CD4-positive, alpha-beta T cell treated with Interleukin-15 for 4 hours (primary cell): ENCODE results near the gene CA5B.
"Not testable (repeated sequence)": the region's sequence is repeated elsewhere in the genome, so short reads cannot be mapped to it uniquely, and the experiment has no call there.

Experiments
- DNase-seq: peaks from one replicate; pipeline ENCODE4 v3.0.0-alpha.2; 2020; ENCODE audit warnings: low spot score

The CA5B gene

DNA sequence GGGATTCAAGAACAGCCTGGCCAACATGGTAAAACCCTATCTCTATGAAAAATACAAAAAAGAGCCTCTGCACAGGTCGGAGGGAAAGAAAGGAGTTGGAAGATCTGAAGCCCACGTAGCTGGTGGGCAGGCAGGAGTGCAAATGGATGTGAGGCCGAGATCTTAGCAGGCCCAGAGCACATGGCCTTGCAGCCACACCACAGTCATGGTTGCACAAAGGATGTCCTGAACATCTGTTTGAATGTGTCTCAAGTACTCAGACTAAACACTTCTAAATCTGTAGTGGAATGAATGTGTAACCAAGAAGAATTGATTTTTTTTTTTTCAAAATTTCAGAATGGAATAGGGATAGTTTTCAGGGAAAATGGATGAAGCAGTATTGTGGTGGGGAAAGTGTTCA is 10.8 kb downstream of the CA5B start:
- DNase-seq: no peak

- peak; percentile 41 for DNase-seq
Observed at GRCh38 chrX:15749642-15750610, 11.9 kb downstream of the CA5B start.

- no peak for DNase-seq
Observed at GRCh38 chrX:15750611-15751154, 12.6 kb downstream of the CA5B start.

- peak; percentile 77 for DNase-seq
Observed at GRCh38 chrX:15751155-15751819, 13.2 kb downstream of the CA5B start.

DNA sequence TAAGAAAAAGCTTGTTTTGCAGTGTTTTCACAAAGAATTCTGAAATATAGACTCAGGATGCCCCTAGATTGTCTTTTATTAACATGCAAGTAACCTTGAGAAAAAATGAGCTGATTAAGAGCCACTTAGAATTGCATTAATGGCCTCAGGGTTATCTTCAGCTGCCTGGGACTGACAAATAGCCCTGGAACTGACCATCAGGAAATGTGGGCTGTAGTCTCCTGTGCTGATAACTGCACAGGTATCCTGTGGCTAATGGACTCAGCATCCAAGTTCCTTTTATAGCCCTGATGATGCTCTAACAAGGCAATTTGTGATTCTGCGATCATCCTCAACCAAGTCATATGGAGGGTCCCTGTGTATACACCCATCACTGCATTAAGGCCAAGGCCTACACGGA is 17.0 kb downstream of the CA5B start:
- no peak for DNase-seq

GRCh38 chrX:15758140-15758539 is 20.1 kb downstream of the CA5B start:
- peak; percentile 69 for DNase-seq

GRCh38 chrX:15759886-15760285 is 21.8 kb downstream of the CA5B start:
- not testable (repeated sequence) for DNase-seq

- DNase-seq: peak; percentile 39
Observed at GRCh38 chrX:15761564-15762191, 23.6 kb downstream of the CA5B start.

GRCh38 chrX:15769300-15769954 is 31.4 kb downstream of the CA5B start:
- no peak for DNase-seq

GRCh38 chrX:15781961-15782699 is 44.1 kb downstream of the CA5B start:
- DNase-seq: no peak

DNA sequence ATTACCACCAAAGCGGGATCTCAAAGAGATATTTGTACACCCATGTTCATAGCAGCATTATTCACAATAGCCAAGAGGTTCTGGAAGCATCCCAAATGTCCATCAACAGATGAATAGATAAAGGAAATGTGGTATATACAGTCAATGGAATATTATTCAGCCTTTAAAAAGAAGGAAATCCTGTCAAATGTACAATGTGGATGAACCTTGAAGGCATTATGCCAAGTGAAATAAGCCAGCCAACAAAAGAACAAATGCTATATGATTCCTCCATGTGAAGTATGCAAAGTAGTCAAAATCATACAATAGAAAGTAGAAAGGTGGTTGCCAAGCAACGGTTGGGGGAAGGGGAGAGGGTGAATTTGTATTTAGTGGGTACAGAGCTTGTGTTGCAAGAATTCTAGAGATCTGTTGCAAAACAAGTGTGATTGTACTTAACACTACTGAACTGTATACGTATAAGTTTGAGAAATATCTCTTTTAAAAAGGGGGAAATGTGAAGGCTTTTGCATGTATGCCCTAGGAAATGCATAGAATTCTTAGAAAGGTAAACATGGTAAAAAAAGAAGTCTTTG is 47.2 kb downstream of the CA5B start:
- no peak for DNase-seq

- DNase-seq: no peak
Observed at GRCh38 chrX:15786915-15787314, 48.8 kb downstream of the CA5B start.

DNA sequence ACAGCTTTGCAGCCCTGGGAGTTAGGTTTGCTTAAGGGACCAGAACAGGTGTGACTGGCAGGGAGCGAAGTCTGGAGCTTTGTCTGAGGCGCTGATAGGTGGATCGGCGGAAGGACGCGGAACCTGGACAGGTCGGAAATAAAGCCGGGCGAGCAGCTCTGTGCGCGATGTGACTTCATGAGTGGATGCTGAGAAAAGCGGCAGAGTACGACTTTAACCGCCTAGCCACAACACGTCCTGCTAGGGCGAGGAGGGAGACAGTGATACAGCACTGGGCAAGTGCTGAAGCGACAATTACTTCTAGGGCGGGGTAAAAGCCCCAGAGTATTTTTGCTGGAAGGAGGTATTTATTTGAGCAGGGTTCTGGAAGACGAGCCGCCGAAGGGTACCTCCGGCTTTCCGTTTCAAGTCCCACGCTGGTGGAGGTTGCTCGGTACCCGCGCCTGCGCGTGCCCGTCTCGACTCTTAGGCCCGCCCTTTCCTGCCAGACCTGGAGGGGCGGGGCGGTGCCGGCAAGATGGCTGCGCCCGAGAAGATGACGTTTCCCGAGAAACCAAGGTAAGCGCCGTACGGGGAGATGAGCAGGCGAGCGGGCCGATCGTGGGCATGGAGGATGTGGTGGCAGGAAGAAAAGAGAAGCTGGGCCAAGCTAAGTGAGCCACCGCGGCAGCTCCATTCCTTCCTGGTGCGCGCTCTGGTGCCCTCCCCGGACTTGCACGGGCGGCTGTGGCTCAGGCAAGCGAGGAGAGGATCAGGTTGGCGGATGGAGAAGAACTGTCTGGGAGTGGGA is 52.1 kb downstream of the CA5B start, which contains the start of gene ZRSR2:
Gene ZRSR2 (plus strand): TSS at position 506 of the 790 bp plus-strand sequence. CDS start 12 bp downstream, at position 518.
- DNase-seq: peak; percentile 85

- DNase-seq: peak; percentile 7
Observed at GRCh38 chrX:15790769-15791290, 52.8 kb downstream of the CA5B start.

- no peak for DNase-seq
Observed at GRCh38 chrX:15797707-15798106, 59.6 kb downstream of the CA5B start.

DNA sequence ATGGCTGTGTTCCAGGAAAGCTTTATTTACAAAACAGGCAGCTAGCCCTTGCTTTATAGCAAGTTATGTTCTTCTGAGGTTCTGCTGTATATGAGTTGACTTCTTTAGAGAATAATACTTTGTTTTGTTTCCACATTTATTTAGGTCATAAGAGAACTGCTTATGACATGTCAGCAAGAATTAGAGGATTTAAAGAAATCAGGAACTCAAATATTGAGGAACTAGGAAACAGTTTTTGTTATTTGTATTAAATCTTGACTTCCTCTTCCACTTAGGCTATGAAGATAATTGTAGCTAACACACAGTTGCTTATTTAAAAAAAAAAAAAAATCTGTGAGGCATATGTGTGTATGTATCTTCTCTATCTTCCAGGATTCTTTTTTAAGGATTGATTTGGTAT is 66.5 kb downstream of the CA5B start:
- DNase-seq: no peak

- no peak for DNase-seq
Observed at GRCh38 chrX:15808254-15808653, 70.2 kb downstream of the CA5B start.

DNA sequence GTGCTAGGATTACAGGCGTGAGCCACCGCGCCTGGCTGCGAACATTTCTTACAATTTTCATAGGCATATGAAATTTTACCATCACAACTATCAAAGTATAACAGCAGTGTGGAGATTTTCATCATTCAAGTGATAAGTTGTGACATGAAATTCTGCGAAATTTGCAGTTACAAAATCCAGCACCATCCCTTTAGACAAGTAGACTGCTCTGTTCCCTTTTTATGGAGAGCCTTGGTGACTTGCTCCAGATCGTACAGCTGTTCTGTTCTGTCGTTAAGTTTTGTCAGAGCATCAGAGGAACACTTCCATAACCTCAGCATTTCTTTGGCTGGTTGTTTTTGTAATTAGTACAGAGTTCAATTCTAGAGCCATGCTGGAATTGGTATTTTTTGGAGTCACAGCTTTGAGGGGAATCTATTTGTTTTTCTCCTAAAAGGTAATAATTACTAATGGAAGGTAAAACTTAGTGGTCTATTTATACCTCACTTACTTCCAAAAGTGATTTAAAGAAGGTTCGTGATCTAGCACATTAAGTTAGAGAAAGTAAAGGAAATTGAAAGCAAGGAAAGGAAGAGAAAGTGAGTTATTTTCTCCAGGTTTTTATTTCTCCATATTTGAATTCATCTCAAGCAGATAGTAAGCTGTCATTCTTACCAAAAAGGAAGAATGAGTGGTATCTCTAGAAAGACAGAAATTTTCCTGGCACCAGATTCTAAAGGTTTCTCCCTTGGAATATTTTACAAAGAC is 74.3 kb downstream of the CA5B start:
- DNase-seq: no peak

- no peak for DNase-seq
Observed at GRCh38 chrX:15813416-15813815, 75.3 kb downstream of the CA5B start.
